HG02840 (cell line): ENCODE data around the gene SLC16A7.
"Not testable (repeated sequence)": the region's sequence is repeated elsewhere in the genome, so short reads cannot be mapped to it uniquely, and the experiment has no call there.

ENCODE experiments used
- ATAC-seq: cut with Tn5 transposase; IDR thresholded peaks from one replicate; pipeline ENCODE4 v1.9.1; 2021; ENCODE audit warnings: mild to moderate bottlenecking, moderate library complexity, moderate number of reproducible peaks; ENCODE audit not compliant: unreplicated experiment, low FRiP score

SLC16A7 gene

DNA sequence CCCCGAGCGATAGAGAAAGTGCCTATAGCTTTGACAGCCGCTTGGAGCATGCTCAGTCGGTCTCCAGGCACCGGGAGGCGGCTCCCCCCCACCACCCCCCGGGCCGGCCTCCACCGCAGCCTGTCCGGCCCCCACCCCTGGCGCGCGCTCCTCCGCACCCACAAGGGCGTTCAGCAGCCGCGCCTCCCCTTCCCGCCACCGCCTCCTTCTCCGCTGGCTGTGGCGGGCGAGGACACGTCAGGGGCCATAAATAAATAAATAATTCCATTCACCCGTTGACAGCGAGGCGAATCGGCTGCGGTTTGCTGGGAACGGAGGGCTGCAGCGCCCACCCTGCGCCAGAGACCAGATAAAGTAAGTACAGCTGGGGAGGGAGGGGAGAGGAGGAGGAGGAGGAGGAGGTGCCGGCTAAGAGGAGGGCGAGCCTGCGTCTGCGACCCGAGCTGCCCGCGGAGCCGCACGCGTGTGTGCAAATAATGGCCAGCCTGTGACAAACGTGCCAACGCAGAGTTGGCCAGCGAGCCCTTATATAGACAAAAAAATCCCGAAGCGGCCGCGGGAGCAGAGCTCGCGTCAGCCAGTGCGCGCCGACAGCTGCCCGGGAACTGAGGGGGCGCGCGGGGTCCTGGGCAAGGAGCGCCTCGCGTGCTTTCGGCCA is at the start of gene SLC16A7:
SLC16A7 (plus strand) TSS at position 147 of the 658 bp plus-strand sequence. CDS start 108,773 bp downstream, outside the sequence.
- peak; percentile 53 for ATAC-seq

DNA sequence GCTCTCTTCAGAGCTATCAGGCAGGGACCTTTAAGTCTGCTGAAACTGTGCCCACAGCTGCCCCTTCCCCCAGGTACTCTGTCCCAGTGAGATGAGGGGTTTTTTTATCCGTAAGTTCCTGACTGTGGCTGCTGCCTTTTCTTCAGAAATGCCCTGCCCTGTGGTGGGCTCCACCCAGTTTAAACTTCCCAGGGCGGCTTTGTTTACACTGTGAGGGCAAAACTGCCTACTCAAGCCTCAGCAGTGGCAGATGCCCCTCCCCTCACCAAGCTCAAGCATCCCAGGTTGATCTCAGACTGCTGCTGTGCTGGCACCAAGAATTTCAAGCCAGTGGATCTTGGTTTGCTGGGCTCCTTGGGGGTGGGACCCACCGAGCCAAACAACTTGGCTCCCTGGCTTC is 46.9 kb upstream of the SLC16A7 start:
- no peak for ATAC-seq

GRCh38 chr12:59559696-59560095 is 36.1 kb upstream of the SLC16A7 start:
- no peak for ATAC-seq

GRCh38 chr12:59570145-59570544 is 25.7 kb upstream of the SLC16A7 start:
- no peak for ATAC-seq

DNA sequence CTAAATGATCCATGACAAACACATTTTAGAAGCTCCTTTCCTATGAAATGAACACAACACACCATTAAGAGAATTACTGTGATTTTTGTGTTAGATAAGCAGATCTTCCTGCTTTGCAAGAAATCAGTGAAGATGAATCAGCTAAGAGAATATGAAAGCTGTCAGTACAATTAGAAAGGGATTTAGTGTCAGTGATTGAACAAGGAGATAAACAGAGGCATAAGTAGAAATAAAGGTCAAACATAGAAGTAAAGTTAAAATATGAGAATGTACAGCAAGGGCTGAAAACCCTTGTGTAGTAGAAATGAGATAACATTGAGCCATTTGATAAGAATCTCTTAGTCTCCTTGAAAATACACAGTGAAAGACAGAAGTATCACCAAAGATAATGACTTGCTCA is 21.4 kb upstream of the SLC16A7 start:
- no peak for ATAC-seq

- ATAC-seq, result no peak
Observed at GRCh38 chr12:59575826-59576225, 20.0 kb upstream of the SLC16A7 start.

DNA sequence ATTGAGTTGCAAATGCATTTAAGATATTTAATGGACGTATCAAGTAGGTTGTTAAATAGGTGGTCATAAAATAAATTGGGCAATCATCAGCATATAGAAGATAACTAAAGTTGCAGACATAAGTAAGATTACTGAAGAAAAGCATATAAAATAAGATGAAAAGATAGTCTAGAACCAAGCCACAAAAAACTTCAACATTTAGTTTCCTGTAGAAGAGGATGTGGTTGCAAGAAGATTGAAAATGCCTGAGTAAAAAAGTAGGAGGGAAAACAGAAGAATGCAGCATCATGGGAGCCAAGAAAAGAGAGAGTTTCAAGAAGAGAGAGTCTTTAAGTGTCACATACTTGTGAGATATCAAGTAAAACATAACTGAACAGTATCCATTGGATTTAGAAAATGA is 17.6 kb upstream of the SLC16A7 start:
- ATAC-seq, result no peak

DNA sequence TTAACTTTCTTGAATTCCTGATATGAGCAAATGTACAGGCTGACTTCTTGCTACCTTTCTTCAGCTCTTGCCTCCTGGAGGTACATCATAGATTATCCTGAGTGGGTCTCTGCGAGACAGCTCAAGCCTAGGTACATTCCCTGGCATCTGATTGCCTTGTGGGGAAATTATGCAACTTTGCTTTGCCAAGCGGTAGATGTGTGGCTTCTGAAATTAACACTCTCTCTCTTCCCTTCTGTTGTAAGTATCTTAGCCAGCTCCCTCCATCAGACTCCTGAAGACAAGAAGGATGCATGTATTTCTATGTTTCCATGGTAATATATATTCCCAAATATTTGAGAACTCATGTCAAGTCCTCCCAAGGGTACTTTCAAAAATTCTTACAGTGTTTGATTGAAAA is 16.2 kb upstream of the SLC16A7 start:
- no peak for ATAC-seq

DNA sequence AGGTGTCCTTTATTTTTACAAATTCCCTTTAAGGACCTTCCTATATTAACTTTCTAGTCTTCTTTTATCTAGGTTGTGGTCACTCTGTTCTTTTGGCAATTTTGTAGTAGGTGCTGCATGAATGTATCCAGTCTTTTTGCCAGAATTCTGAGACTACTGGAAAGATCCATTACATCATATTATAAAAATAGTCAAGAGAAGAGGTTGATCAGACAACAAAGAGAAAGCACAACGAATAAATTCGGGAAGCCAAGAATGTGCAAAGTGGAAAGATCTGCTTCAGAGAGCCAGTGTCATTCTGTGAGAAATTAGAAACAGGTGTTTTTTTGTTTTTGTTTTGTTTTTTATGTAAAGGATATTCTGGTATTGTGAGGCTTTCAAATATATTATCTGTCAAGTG is 15.8 kb upstream of the SLC16A7 start:
- ATAC-seq, result no peak

DNA sequence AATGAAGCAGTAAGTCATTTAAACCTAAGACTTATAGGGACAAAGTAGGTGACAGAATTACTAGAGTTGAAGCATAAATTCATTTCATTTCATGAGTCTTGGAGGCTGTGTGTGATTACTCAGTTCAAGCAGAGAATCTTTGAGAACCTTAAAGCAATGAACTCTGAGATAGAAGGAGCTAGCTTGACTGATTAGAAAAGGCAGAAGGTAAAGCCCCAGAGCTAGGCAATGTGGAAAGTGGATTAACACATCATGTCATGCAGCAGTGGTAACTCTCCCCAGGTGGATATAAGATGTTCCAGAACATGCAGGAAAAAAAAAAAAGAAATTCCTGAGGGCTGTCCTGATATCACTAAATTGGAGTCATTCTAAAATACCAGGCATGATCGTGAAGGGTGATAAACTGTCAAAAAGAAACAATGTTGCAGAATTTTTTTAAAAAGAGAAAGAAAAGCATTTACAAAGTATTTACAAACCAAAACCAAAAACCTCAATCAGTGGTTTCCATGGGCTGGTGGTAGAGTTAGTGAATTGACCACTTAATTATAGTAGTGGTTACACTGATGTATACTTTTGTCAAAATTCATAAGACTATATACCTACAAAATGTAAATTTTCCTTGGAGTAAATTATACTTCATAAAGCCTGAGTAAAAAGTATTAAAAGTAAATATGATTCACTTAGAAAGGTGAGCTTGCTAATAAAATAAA is 12.7 kb upstream of the SLC16A7 start:
- no peak for ATAC-seq

GRCh38 chr12:59587710-59588109 is 8.1 kb upstream of the SLC16A7 start:
- ATAC-seq, result no peak

DNA sequence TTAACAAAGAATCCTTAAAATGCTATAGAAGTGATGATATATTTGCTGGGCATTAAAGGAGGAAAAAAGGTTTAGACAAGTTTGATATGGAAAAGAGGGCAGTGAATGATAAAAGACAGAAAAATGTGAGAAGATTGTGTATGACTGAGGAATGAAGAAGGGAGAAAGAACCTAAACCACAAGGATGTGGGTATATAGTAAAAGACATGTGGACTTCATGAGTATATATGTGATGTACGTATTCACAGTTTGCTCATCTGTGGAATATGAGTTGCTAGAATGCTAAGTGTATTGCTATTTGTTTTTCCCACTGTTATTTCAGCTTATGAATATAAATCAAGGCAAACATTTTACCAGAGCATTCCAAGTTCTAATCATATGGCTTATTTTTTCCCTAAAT is 2.1 kb upstream of the SLC16A7 start:
- ATAC-seq, result no peak

GRCh38 chr12:59594943-59595500 is 807 bp upstream of the SLC16A7 start:
- no peak for ATAC-seq

GRCh38 chr12:59595565-59595882 is 305 bp upstream of the SLC16A7 start:
- no peak for ATAC-seq

- peak; percentile 49 for ATAC-seq
Observed at GRCh38 chr12:59597385-59597781, 1.6 kb downstream of the SLC16A7 start.

- no peak for ATAC-seq
Observed at GRCh38 chr12:59600171-59600570, 4.3 kb downstream of the SLC16A7 start.

- no peak for ATAC-seq
Observed at GRCh38 chr12:59603754-59604153, 7.9 kb downstream of the SLC16A7 start.

DNA sequence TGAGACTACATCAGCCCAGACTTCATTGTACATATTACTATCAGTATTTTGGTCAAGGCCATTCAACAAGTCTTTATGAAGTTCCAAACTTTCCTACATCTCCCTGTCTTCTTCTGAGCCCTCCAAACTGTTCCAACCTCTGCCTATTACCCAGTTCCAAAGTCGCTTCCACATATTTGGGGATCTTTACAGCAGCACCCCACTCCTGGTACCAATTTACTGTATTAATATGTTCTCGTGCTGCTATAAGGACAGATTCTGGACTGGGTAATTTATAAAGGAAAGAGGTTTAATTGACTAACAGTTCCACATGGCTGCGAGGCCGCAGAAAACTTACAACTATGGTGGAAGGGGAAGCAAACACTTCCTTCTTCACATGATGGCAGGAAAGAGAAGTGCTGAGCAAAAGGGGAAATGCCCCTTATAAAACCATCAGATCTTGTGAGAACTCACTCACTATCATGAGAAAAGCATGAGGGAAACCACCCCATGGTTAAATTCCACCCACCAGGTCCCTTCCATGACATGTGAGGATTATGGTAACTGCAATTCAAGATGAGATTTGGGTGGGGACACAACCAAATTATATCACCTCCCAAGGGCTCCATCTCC is 17.1 kb downstream of the SLC16A7 start:
- ATAC-seq, result not testable (repeated sequence)

DNA sequence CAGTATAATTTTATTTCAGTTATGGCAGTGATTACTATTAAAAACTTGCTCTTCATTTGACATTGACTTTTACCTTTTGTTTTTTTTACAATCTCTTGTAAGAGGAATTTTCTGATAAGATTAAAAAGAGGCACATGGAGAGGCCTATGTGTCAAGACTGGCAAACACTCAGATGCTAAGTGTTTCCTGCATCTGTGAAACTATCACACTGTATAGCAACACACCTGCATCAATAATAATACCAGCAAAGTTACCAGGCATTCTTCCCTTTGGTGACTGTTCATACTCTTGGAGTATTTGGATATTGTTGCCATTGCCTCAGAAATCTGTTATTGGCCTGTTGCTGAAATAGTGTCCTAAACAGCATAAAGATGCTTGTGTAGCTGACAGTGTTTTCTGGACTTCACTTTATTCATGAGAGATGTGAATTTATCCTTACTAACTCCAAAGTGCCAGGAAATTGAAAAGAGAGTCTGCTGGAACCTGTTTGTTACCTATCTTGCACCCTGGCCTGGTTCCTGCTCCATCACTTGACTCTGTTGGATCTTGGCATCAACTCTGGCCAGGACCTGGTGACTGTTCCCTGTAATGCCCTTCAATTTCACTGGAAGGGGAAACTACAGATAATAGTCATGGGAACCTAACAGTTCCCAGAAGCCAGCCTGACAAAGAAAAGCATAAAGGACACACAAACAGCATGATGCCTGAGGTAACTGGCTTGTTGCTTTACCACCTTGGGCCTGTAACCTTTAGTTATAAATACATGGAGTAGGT is 19.8 kb downstream of the SLC16A7 start:
- no peak for ATAC-seq

- peak; percentile 64 for ATAC-seq
Observed at GRCh38 chr12:59619461-59620240, 23.8 kb downstream of the SLC16A7 start.
